Endothelial cell (in vitro differentiated cells): Measurements from ENCODE around the gene HUS1. TPM values are rescaled to one million over a fixed set of nuclear protein-coding genes. Genes with fewer than 3 reads are reported as not detected.

Source experiments
- DNase-seq: peaks from one replicate; pipeline ENCODE4 v3.0.0; 2021; ENCODE audit warnings: low spot score
- H3K27ac Mint-ChIP-seq: one replicate; pipeline ENCODE4 v1.8.0; 2021; ENCODE audit warnings: mixed read lengths, inconsistent platforms; ENCODE audit not compliant: unreplicated experiment
- H3K27me3 Mint-ChIP-seq: one replicate; pipeline ENCODE4 v1.8.0; 2021; ENCODE audit warnings: mild to moderate bottlenecking, moderate library complexity, mixed read lengths, inconsistent platforms; ENCODE audit not compliant: unreplicated experiment
- H3K36me3 Mint-ChIP-seq: one replicate; pipeline ENCODE4 v1.8.0; 2021; ENCODE audit warnings: mild to moderate bottlenecking, low read depth, mixed read lengths, inconsistent platforms; ENCODE audit not compliant: unreplicated experiment
- H3K4me1 Mint-ChIP-seq: one replicate; pipeline ENCODE4 v1.8.0; 2021; ENCODE audit warnings: mild to moderate bottlenecking, mixed read lengths, inconsistent platforms; ENCODE audit not compliant: unreplicated experiment
- H3K4me3 Mint-ChIP-seq: one replicate; pipeline ENCODE4 v1.8.0; 2021; ENCODE audit warnings: mild to moderate bottlenecking, mixed read lengths, inconsistent platforms; ENCODE audit not compliant: unreplicated experiment
- H3K9me3 Mint-ChIP-seq: one replicate; pipeline ENCODE4 v1.8.0; 2021; ENCODE audit warnings: mixed read lengths, inconsistent platforms; ENCODE audit not compliant: unreplicated experiment
- CTCF ChIP-seq: fragments of 200-600 bp; sonication (generic); IDR thresholded peaks from one replicate; pipeline ENCODE4 v1.5.0; 2021; ENCODE audit warnings: antibody characterized with exemption; ENCODE audit not compliant: unreplicated experiment
- long read RNA-seq: library from polyadenylated mRNA; unstranded; transcript quantifications from one replicate; pipeline ENCODE4 v2.0.0, GENCODE V29; 2020; ENCODE audit not compliant: unreplicated experiment
- total RNA-seq: library from RNA; stranded (reverse); fragmentation: NEBNext Ultra II Directional; extraction: Animal tissue kit (Norgen Biotek cat#: 25700); gene quantifications from one replicate; pipeline ENCODE4 v1.2.1, GENCODE V29; 2021; ENCODE audit not compliant: unreplicated experiment

The HUS1 gene
- 27.4 TPM for total RNA-seq
- long read RNA-seq, transcript HUS1-201 (8 exons, 2,935 nt), result major isoform, 8 of 16 reads
- long read RNA-seq, partial matches to known transcripts, result 1 of 16 reads
- long read RNA-seq, other reads (novel, unspliced or antisense), result 7 of 16 reads

- Mint-ChIP-seq H3K4me1 (peaks cover 11% of the 10 kb centered on the region), H3K9me3 (no peaks in the 10 kb centered on the region), H3K36me3 (peaks cover 17% of the 10 kb centered on the region), H3K27ac (peak within 1 kb of the TSS; percentile 97), H3K27me3 (no peaks in the 10 kb centered on the region), H3K4me3 (peak within 1 kb of the TSS; percentile 98)
- DNase-seq, result peak; percentile 83
- TF ChIP-seq CTCF, result no peak
These were observed at the start of gene HUS1 for GRCh38 chr7:47979145-47979831. HUS1 (minus strand) TSS chr7:47979615; CDS start chr7:47979519, 96 bp downstream.

- Mint-ChIP-seq H3K9me3 (no peaks in the 10 kb centered on the region), H3K36me3 (no peaks in the 10 kb centered on the region), H3K4me3 (no peak within 1 kb of the TSS), H3K4me1 (no peaks in the 10 kb centered on the region), H3K27ac (no peak within 1 kb of the TSS), H3K27me3 (no peaks in the 10 kb centered on the region)
- no peak for TF ChIP-seq CTCF
- no peak for DNase-seq
These were observed 49.5 kb upstream of the HUS1 start, which contains the start of gene SUN3 for GRCh38 chr7:48028938-48029337. SUN3 (minus strand) TSS chr7:48029107; CDS start chr7:48028938, 169 bp downstream.

- H3K9me3 Mint-ChIP-seq, result no peaks in the 10 kb centered on the region
- DNase-seq, result no peak
- no peaks in the 10 kb centered on the region for H3K36me3 Mint-ChIP-seq
- H3K27ac Mint-ChIP-seq, result no peak overlapping the region
- TF ChIP-seq CTCF, result no peak
- H3K27me3 Mint-ChIP-seq, result no peaks in the 10 kb centered on the region
- H3K4me1 Mint-ChIP-seq, result no peaks in the 10 kb centered on the region
- H3K4me3 Mint-ChIP-seq, result no peak overlapping the region
These were observed 46.2 kb upstream of the HUS1 start for GRCh38 chr7:48025624-48026023.

GRCh38 chr7:48017674-48018073, 38.3 kb upstream of the HUS1 start:
- DNase-seq, result no peak
- no peak for TF ChIP-seq CTCF
- H3K4me1 Mint-ChIP-seq, result no peaks in the 10 kb centered on the region
- no peaks in the 10 kb centered on the region for H3K27me3 Mint-ChIP-seq
- no peak overlapping the region for H3K27ac Mint-ChIP-seq
- H3K36me3 Mint-ChIP-seq, result no peaks in the 10 kb centered on the region
- H3K9me3 Mint-ChIP-seq, result no peaks in the 10 kb centered on the region
- no peak overlapping the region for H3K4me3 Mint-ChIP-seq

- Mint-ChIP-seq H3K9me3 (no peaks in the 10 kb centered on the region), H3K4me1 (no peaks in the 10 kb centered on the region), H3K27me3 (no peaks in the 10 kb centered on the region), H3K4me3 (no peak overlapping the region), H3K27ac (no peak overlapping the region), H3K36me3 (no peaks in the 10 kb centered on the region)
- TF ChIP-seq CTCF, result no peak
- no peak for DNase-seq
These were observed 37.2 kb upstream of the HUS1 start for GRCh38 chr7:48016641-48017040.
